Endothelial cell (in vitro differentiated cells): ENCODE results near the gene GIPC2. TPM values are rescaled to one million over a fixed set of nuclear protein-coding genes. Genes with fewer than 3 reads are reported as not detected.
A peak's percentile ranks its signal among the peaks of the same experiment; 100 is the strongest.

Experiments used
- DNase-seq: peaks from one replicate; pipeline ENCODE4 v3.0.0; 2021; ENCODE audit warnings: low spot score
- H3K27ac Mint-ChIP-seq: one replicate; pipeline ENCODE4 v1.8.0; 2021; ENCODE audit warnings: mixed read lengths, inconsistent platforms; ENCODE audit not compliant: unreplicated experiment
- H3K27me3 Mint-ChIP-seq: one replicate; pipeline ENCODE4 v1.8.0; 2021; ENCODE audit warnings: mild to moderate bottlenecking, moderate library complexity, mixed read lengths, inconsistent platforms; ENCODE audit not compliant: unreplicated experiment
- H3K36me3 Mint-ChIP-seq: one replicate; pipeline ENCODE4 v1.8.0; 2021; ENCODE audit warnings: mild to moderate bottlenecking, low read depth, mixed read lengths, inconsistent platforms; ENCODE audit not compliant: unreplicated experiment
- H3K4me1 Mint-ChIP-seq: one replicate; pipeline ENCODE4 v1.8.0; 2021; ENCODE audit warnings: mild to moderate bottlenecking, mixed read lengths, inconsistent platforms; ENCODE audit not compliant: unreplicated experiment
- H3K4me3 Mint-ChIP-seq: one replicate; pipeline ENCODE4 v1.8.0; 2021; ENCODE audit warnings: mild to moderate bottlenecking, mixed read lengths, inconsistent platforms; ENCODE audit not compliant: unreplicated experiment
- H3K9me3 Mint-ChIP-seq: one replicate; pipeline ENCODE4 v1.8.0; 2021; ENCODE audit warnings: mixed read lengths, inconsistent platforms; ENCODE audit not compliant: unreplicated experiment
- CTCF ChIP-seq: fragments of 200-600 bp; sonication (generic); IDR thresholded peaks from one replicate; pipeline ENCODE4 v1.5.0; 2021; ENCODE audit warnings: antibody characterized with exemption; ENCODE audit not compliant: unreplicated experiment
- total RNA-seq: library from RNA; stranded (reverse); fragmentation: NEBNext Ultra II Directional; extraction: Animal tissue kit (Norgen Biotek cat#: 25700); gene quantifications from one replicate; pipeline ENCODE4 v1.2.1, GENCODE V29; 2021; ENCODE audit not compliant: unreplicated experiment

Gene GIPC2
- total RNA-seq, 1 donor from 2014 or later = 2.9 TPM

DNA sequence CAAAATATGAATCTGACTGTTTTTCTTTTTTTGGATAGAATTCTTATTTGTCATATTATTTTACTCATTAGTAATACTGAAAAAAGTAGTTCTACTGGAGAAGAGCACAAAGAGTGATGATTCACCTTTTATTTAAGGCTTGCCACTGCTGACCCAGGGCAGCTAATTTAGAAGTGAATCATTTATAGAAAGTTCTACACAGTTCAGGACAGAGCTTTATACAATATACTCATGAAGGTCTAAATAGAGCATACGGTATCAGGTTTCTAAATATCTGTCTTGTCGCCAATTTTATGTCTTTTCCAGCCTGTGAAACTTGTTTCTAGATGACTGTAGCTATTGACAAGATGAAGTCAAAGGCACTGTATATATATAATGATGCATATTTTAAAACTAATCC, 25.0 kb downstream of the GIPC2 start:
- H3K4me1 Mint-ChIP-seq = peaks cover 15% of the 10 kb centered on the region
- no peak overlapping the region for H3K27ac Mint-ChIP-seq
- H3K36me3 Mint-ChIP-seq = no peaks in the 10 kb centered on the region
- no peak for DNase-seq
- H3K4me3 Mint-ChIP-seq = no peak overlapping the region
- H3K27me3 Mint-ChIP-seq = no peaks in the 10 kb centered on the region
- no peaks in the 10 kb centered on the region for H3K9me3 Mint-ChIP-seq
- no peak for TF ChIP-seq CTCF

- Mint-ChIP-seq H3K27me3 (no peaks in the 10 kb centered on the region), H3K27ac (peak overlapping the region; percentile 9), H3K4me1 (peaks cover 15% of the 10 kb centered on the region), H3K9me3 (no peaks in the 10 kb centered on the region), H3K36me3 (no peaks in the 10 kb centered on the region), H3K4me3 (no peak overlapping the region)
- DNase-seq = no peak
- no peak for TF ChIP-seq CTCF
These were observed 25.9 kb downstream of the GIPC2 start for GRCh38 chr1:78071696-78072095.

- no peaks in the 10 kb centered on the region for H3K36me3 Mint-ChIP-seq
- DNase-seq = no peak
- peaks cover 15% of the 10 kb centered on the region for H3K4me1 Mint-ChIP-seq
- no peaks in the 10 kb centered on the region for H3K27me3 Mint-ChIP-seq
- no peak overlapping the region for H3K4me3 Mint-ChIP-seq
- no peak overlapping the region for H3K27ac Mint-ChIP-seq
- no peak for TF ChIP-seq CTCF
- H3K9me3 Mint-ChIP-seq = no peaks in the 10 kb centered on the region
These were observed 26.4 kb downstream of the GIPC2 start for GRCh38 chr1:78072216-78072615.

- H3K4me1 Mint-ChIP-seq = peaks cover 24% of the 10 kb centered on the region
- no peaks in the 10 kb centered on the region for H3K36me3 Mint-ChIP-seq
- no peak overlapping the region for H3K4me3 Mint-ChIP-seq
- H3K27me3 Mint-ChIP-seq = no peaks in the 10 kb centered on the region
- H3K9me3 Mint-ChIP-seq = no peaks in the 10 kb centered on the region
- H3K27ac Mint-ChIP-seq = peak overlapping the region; percentile 65
- no peak for TF ChIP-seq CTCF
- DNase-seq = no peak
These were observed 27.7 kb downstream of the GIPC2 start for GRCh38 chr1:78073441-78073840.

GRCh38 chr1:78075621-78076020, 29.9 kb downstream of the GIPC2 start:
- H3K27ac Mint-ChIP-seq = no peak overlapping the region

More at GRCh38 chr1:78075621-78076020, 29.9 kb downstream of the GIPC2 start:
- Mint-ChIP-seq H3K4me3 (no peak overlapping the region), H3K4me1 (peaks cover 43% of the 10 kb centered on the region), H3K27me3 (peaks cover 2% of the 10 kb centered on the region), H3K9me3 (no peaks in the 10 kb centered on the region), H3K36me3 (no peaks in the 10 kb centered on the region)
- DNase-seq = no peak
- TF ChIP-seq CTCF = no peak
